ENCODE results near the gene GLIPR1L1. TPM values are rescaled to one million over a fixed set of nuclear protein-coding genes. Genes with fewer than 3 reads are reported as not detected.

The GLIPR1L1 gene
- total and polyA plus RNA-seq, 8 donors = not detected

- no peak for ATAC-seq
- intact Hi-C loops (cut with DNase I) = no loop called here
- H3K4me3 ChIP-seq = no peak overlapping the region
- TF ChIP-seq CTCF (IDR thresholded peaks at IDR 0.05) = no peak
- DNase-seq = no peak
- no peak for FAIRE-seq
- H3K36me3 ChIP-seq = no peaks in the 10 kb centered on the region
- H3K9me3 ChIP-seq = no peaks in the 10 kb centered on the region
- H3K4me1 ChIP-seq = no peaks in the 10 kb centered on the region
- H3K27ac ChIP-seq = no peak overlapping the region
- H3K27me3 ChIP-seq = no peaks in the 10 kb centered on the region
These were observed 30.4 kb downstream of the GLIPR1L1 start for GRCh38 chr12:75364919-75365318.

GRCh38 chr12:75366629-75367028 is 32.2 kb downstream of the GLIPR1L1 start:
- 95 to 100% methylated on average over 1 of the region's 1 CpG for WGBS, 2 donors
- Histone ChIP-seq H3K27ac (no peak overlapping the region), H3K4me1 (no peaks in the 10 kb centered on the region), H3K27me3 (no peaks in the 10 kb centered on the region), H3K9me3 (no peaks in the 10 kb centered on the region), H3K4me3 (no peak overlapping the region), H3K36me3 (no peaks in the 10 kb centered on the region)
- ATAC-seq (no peak), FAIRE-seq (no peak), DNase-seq (no peak)
- TF ChIP-seq CTCF (IDR thresholded peaks at IDR 0.05) = no peak
- intact Hi-C loops (cut with DNase I) = no loop called here

- no peak for FAIRE-seq
- Histone ChIP-seq H3K27me3 (no peaks in the 10 kb centered on the region), H3K36me3 (no peaks in the 10 kb centered on the region), H3K27ac (no peak overlapping the region), H3K4me3 (no peak overlapping the region), H3K4me1 (no peaks in the 10 kb centered on the region), H3K9me3 (no peaks in the 10 kb centered on the region)
- no peak for TF ChIP-seq CTCF (IDR thresholded peaks at IDR 0.05)
- 94 to 95% methylated on average over 2 of the region's 2 CpGs for WGBS, 2 donors
- no peak for ATAC-seq
- no peak for DNase-seq
- intact Hi-C loops (cut with DNase I) = no loop called here
These were observed 40.5 kb downstream of the GLIPR1L1 start for GRCh38 chr12:75374971-75375370.

GRCh38 chr12:75378354-75378753 is 43.9 kb downstream of the GLIPR1L1 start:
- ATAC-seq = no peak
- TF ChIP-seq CTCF (IDR thresholded peaks at IDR 0.05) = no peak

GRCh38 chr12:75389061-75389460 is 54.6 kb downstream of the GLIPR1L1 start:
- DNase-seq (no peak), ATAC-seq (no peak), FAIRE-seq (no peak)
- Histone ChIP-seq H3K4me1 (peaks cover 0 to 14% (median 4%) of the 10 kb centered on the region in 3 donors), H3K36me3 (no peaks in the 10 kb centered on the region), H3K4me3 (no peak overlapping the region), H3K27ac (no peak overlapping the region), H3K27me3 (peaks cover 0 to 2% (median 0%) of the 10 kb centered on the region in 4 donors), H3K9me3 (no peaks in the 10 kb centered on the region)
- TF ChIP-seq CTCF (IDR thresholded peaks at IDR 0.05) = no peak
- intact Hi-C loops (cut with DNase I) = no loop called here
- WGBS, 2 donors = 96 to 97% methylated on average over 1 of the region's 1 CpG

More at GRCh38 chr12:75378354-75378753, 43.9 kb downstream of the GLIPR1L1 start:
- H3K4me1 ChIP-seq = no peaks in the 10 kb centered on the region
- H3K4me3 ChIP-seq = no peak overlapping the region
- intact Hi-C loops (cut with DNase I) = no loop called here
- FAIRE-seq (no peak), DNase-seq (no peak)
- no peak overlapping the region for H3K27ac ChIP-seq
- H3K27me3 ChIP-seq = no peaks in the 10 kb centered on the region
- H3K36me3 ChIP-seq = no peaks in the 10 kb centered on the region
- H3K9me3 ChIP-seq = no peaks in the 10 kb centered on the region
- 95 to 100% methylated on average over 1 of the region's 1 CpG for WGBS, 2 donors

Measured in pancreas (tissue), 10 donors.